Left ventricle myocardium inferior (tissue), 1 donor: ENCODE results near the gene AMDHD1. TPM values are rescaled to one million over a fixed set of nuclear protein-coding genes. Genes with fewer than 3 reads are reported as not detected.

ENCODE experiments used
- DNase-seq: peaks from one replicate; pipeline ENCODE4 v3.0.0-alpha.2; 2020
- H3K27ac ChIP-seq: fragments of 200-600 bp; replicated peaks from 2 replicates; pipeline ENCODE4 v1.8.0; 2021
- H3K27me3 ChIP-seq: fragments of 200-600 bp; 2 replicates; pipeline ENCODE4 v1.8.0; 2021; ENCODE audit warnings: low read depth
- H3K36me3 ChIP-seq: fragments of 200-600 bp; 2 replicates; pipeline ENCODE4 v1.8.0; 2021
- H3K4me1 ChIP-seq: fragments of 200-600 bp; 2 replicates; pipeline ENCODE4 v1.8.0; 2021
- H3K4me3 ChIP-seq: fragments of 200-600 bp; 2 replicates; pipeline ENCODE4 v1.8.0; 2021; ENCODE audit warnings: mild to moderate bottlenecking, moderate library complexity
- H3K9me3 ChIP-seq: fragments of 200-600 bp; replicated peaks from 2 replicates; pipeline ENCODE4 v1.8.0; 2021
- CTCF ChIP-seq: fragments of 200-600 bp; IDR thresholded peaks from 2 replicates; pipeline ENCODE4 v1.8.0; 2021; ENCODE audit warnings: antibody characterized with exemption, mild to moderate bottlenecking, borderline replicate concordance
- intact Hi-C: fragments of 100-400 bp; cut with micrococcal nuclease; formaldehyde crosslinking; loops from one replicate; pipeline ENCODE4 v1.11.0; 2022
- total RNA-seq: library from RNA; stranded (reverse); fragmentation: NEBNext Ultra II Directional; extraction: Animal tissue kit (Norgen Biotek cat#: 25700); gene quantifications from one replicate; pipeline ENCODE4 v1.2.1, GENCODE V29; 2021
- donor health status: DM: no; HTN: yes; CAD: no; lungs with severe emphysema.

The AMDHD1 gene
- total RNA-seq, 1 donor from 2014 or later, result 0.47 TPM

- Histone ChIP-seq H3K27ac (no peak overlapping the region), H3K36me3 (no peaks in the 10 kb centered on the region), H3K4me1 (no peaks in the 10 kb centered on the region), H3K4me3 (no peak overlapping the region), H3K9me3 (no peaks in the 10 kb centered on the region), H3K27me3 (peaks cover 6% of the 10 kb centered on the region)
- intact Hi-C loops, result no loop called here
- TF ChIP-seq CTCF, result no peak
- DNase-seq, result no peak
These were observed 12.5 kb downstream of the AMDHD1 start for GRCh38 chr12:95955549-95956159.

GRCh38 chr12:95956557-95957145, 13.5 kb downstream of the AMDHD1 start:
- no peak for TF ChIP-seq CTCF
- DNase-seq, result no peak
- intact Hi-C loops, result no loop called here

GRCh38 chr12:95959107-95959506, 16.0 kb downstream of the AMDHD1 start:
- intact Hi-C loops, result no loop called here
- no peak for DNase-seq
- Histone ChIP-seq H3K9me3 (no peaks in the 10 kb centered on the region), H3K27ac (no peak overlapping the region), H3K27me3 (peaks cover 6% of the 10 kb centered on the region), H3K4me3 (no peak overlapping the region), H3K36me3 (no peaks in the 10 kb centered on the region), H3K4me1 (no peaks in the 10 kb centered on the region)
- TF ChIP-seq CTCF, result peak; percentile 28

More at GRCh38 chr12:95956557-95957145, 13.5 kb downstream of the AMDHD1 start:
- Histone ChIP-seq H3K9me3 (no peaks in the 10 kb centered on the region), H3K36me3 (no peaks in the 10 kb centered on the region), H3K27ac (no peak overlapping the region), H3K27me3 (peaks cover 6% of the 10 kb centered on the region), H3K4me1 (no peaks in the 10 kb centered on the region), H3K4me3 (no peak overlapping the region)

- H3K9me3 ChIP-seq, result no peaks in the 10 kb centered on the region
- DNase-seq, result no peak
- TF ChIP-seq CTCF, result no peak
- H3K27ac ChIP-seq, result no peak overlapping the region
- no peaks in the 10 kb centered on the region for H3K4me1 ChIP-seq
- intact Hi-C loops, result no loop called here
- H3K27me3 ChIP-seq, result peaks cover 6% of the 10 kb centered on the region
- no peak overlapping the region for H3K4me3 ChIP-seq
- no peaks in the 10 kb centered on the region for H3K36me3 ChIP-seq
These were observed 17.1 kb downstream of the AMDHD1 start for GRCh38 chr12:95960241-95960640.

- intact Hi-C loops, result no loop called here
- TF ChIP-seq CTCF, result no peak
- no peak overlapping the region for H3K27ac ChIP-seq
- no peak for DNase-seq
- H3K9me3 ChIP-seq, result no peaks in the 10 kb centered on the region
- no peak overlapping the region for H3K4me3 ChIP-seq
- no peaks in the 10 kb centered on the region for H3K36me3 ChIP-seq
- H3K4me1 ChIP-seq, result no peaks in the 10 kb centered on the region
- H3K27me3 ChIP-seq, result no peaks in the 10 kb centered on the region
These were observed 19.1 kb downstream of the AMDHD1 start for GRCh38 chr12:95962222-95962621.
